ENCODE results near the gene DHFR.
"Not testable (repeated sequence)": the region's sequence is repeated elsewhere in the genome, so short reads cannot be mapped to it uniquely, and the experiment has no call there.

DHFR gene

GRCh38 chr5:80592105-80592504 lies 62.7 kb downstream of the DHFR start:
- no peak for DNase-seq

GRCh38 chr5:80591352-80591751 lies 63.4 kb downstream of the DHFR start:
- no peak for DNase-seq

GRCh38 chr5:80590766-80591165 lies 64.0 kb downstream of the DHFR start:
- no peak for DNase-seq

GRCh38 chr5:80588858-80589540 lies 65.8 kb downstream of the DHFR start:
- DNase-seq = no peak

GRCh38 chr5:80584770-80585169 lies 70.0 kb downstream of the DHFR start:
- DNase-seq = no peak

GRCh38 chr5:80580291-80580690 lies 74.5 kb downstream of the DHFR start:
- not testable (repeated sequence) for DNase-seq

- no peak for DNase-seq
Observed at GRCh38 chr5:80579050-80579449, 75.7 kb downstream of the DHFR start.

- no peak for DNase-seq
Observed at GRCh38 chr5:80577707-80578106, 77.1 kb downstream of the DHFR start.

GRCh38 chr5:80576383-80576782 lies 78.4 kb downstream of the DHFR start:
- DNase-seq = no peak
